Stimulated activated CD4-positive, alpha-beta T cell treated with anti-CD3 and anti-CD28 coated beads, Interleukin-4, amount 100 ng/mL, for 4 hours (primary cell): ENCODE data around the gene MUSTN1.

Experiments used
- DNase-seq, 2 experiments: peaks; one replicate each; pipeline ENCODE4 v3.0.0-alpha.2; 2020

MUSTN1 gene

DNA sequence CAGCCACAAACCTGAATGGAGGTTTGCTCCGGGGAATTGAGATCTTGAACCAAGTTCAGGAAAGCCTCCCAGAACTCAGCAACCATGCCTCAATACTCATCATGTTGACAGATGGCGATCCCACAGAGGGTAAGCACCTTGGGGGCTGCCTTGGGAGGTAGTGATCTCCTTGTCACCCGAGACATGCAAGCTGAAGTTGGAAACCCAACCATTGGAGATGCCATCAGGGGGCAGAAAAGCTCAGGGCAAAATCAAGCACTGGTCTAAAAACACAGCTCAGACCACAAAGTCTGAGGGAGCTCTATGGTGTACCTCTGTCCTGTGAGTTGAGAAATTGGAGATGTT, 51.6 kb downstream of the MUSTN1 start:
- DNase-seq: no peak
